Upper lobe of left lung (tissue), 6 donors: ENCODE results near the gene SLC7A10. TPM values are rescaled to one million over a fixed set of nuclear protein-coding genes. Genes with fewer than 3 reads are reported as not detected.

Source experiments
- ATAC-seq, 2 donors: fragments of 200-7000 bp; cut with Tn5 transposase; one replicate each; pipeline ENCODE4 v1.9.1; 2022; ENCODE audit warnings: mild to moderate bottlenecking in 2 of 2, moderate library complexity in 2 of 2; ENCODE audit not compliant: low FRiP score in 2 of 2
- DNase-seq, 2 donors: peaks; one replicate each; pipeline ENCODE4 v3.0.0-alpha.2; 2019 to 2020
- H3K27ac ChIP-seq, 4 donors: fragments of 200-600 bp; sonication (generic); one replicate each; pipeline ENCODE4 v1.5.1; 2016 to 2019
- H3K27me3 ChIP-seq, 4 donors: fragments of 200-600 bp; sonication (generic); one replicate each; pipeline ENCODE4 v1.5.1; 2017 to 2019
- H3K36me3 ChIP-seq, 4 donors: fragments of 200-600 bp; sonication (generic); one replicate each; pipeline ENCODE4 v1.5.1; 2016 to 2019
- H3K4me1 ChIP-seq, 4 donors: fragments of 200-600 bp; sonication (generic); one replicate each; pipeline ENCODE4 v1.5.1; 2018 to 2019
- H3K4me3 ChIP-seq, 4 donors: fragments of 200-600 bp; sonication (generic); one replicate each; pipeline ENCODE4 v1.5.1; 2017 to 2019; ENCODE audit warnings: mild to moderate bottlenecking in 2 of 4, moderate library complexity in 1 of 4
- H3K9me3 ChIP-seq, 4 donors: fragments of 200-600 bp; sonication (generic); one replicate each; pipeline ENCODE4 v1.5.1; 2018 to 2019
- EP300 ChIP-seq, 4 donors: sonication (generic); formaldehyde crosslinking; IDR thresholded peaks; one replicate each; pipeline ENCODE4 v1.5.1; 2017; ENCODE audit warnings: antibody characterized with exemption in 4 of 4, control low read depth in 2 of 4
- POLR2A ChIP-seq, 4 donors: fragments of 450-650 bp; IDR thresholded peaks; one replicate each; pipeline ENCODE4 v1.5.1; 2016 to 2017; ENCODE audit warnings: antibody characterized with exemption in 4 of 4, mild to moderate bottlenecking in 2 of 4
- POLR2AphosphoS5 ChIP-seq, 2 donors: sonication (generic); formaldehyde crosslinking; IDR thresholded peaks; one replicate each; pipeline ENCODE4 v1.5.1; 2017; ENCODE audit warnings: antibody characterized with exemption in 2 of 2
- WGBS, 2 donors: methylation state at CpG; one replicate each; pipeline ENCODE4 v1.1.5; 2017 to 2018; 5-methylcytosine and 5-hydroxymethylcytosine counted together
- total RNA-seq, 6 donors: library from RNA; depleted of rRNA in 4 of 6; stranded (reverse); fragments of >200 nt in 4 of 6; gene quantifications; one replicate each; pipeline versions ENCODE4 v1.1.0 to v1.2.1, GENCODE V29; 2016 to 2021
- TF ChIP-seq, protein P1 (sequence below), 6 experiments: fragments of 450-650 bp in 4 of 6; fragments of 200-600 bp in 2 of 6; sonication (generic) in 2 of 6; IDR thresholded peaks; one replicate each; pipeline ENCODE4 v1.5.1; 2016 to 2019; ENCODE audit warnings: antibody characterized with exemption in 6 of 6
- donor health status: DM: no; HTN: no; CAD: no; lungs with moderate emphysema.
- donor health status: DM: no; HTN: yes; CAD: no; lungs with severe emphysema.

Gene SLC7A10
- total RNA-seq, 6 donors from 2014 or later = 0.29 to 2.1 (median 0.47) TPM; not detected in 2

DNA sequence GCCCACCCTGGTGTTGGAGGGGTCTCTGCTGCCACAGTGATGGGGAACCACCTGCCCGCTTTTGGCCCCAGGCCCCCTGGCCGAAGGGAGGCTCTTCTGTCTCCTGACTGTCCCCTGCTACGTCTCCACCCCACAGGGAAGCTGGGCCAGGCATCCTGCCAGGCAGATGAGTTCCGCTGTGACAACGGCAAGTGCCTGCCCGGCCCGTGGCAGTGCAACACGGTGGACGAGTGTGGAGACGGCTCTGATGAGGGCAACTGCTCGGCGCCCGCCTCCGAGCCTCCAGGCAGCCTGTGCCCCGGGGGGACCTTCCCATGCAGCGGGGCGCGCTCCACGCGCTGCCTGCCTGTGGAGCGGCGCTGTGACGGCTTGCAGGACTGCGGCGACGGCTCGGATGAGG lies 20.5 kb downstream of the SLC7A10 start:
- no peaks in the 10 kb centered on the region for H3K9me3 ChIP-seq
- ATAC-seq = no peak
- H3K36me3 ChIP-seq = peaks cover 0 to 20% (median 9%) of the 10 kb centered on the region in 4 donors
- WGBS, 2 donors = 93 to 95% methylated on average over 3 to 8 of the region's 27 CpGs
- TF ChIP-seq POLR2AphosphoS5 (IDR thresholded peaks at IDR 0.05) (no peak), EP300 (IDR thresholded peaks at IDR 0.05) (no peak), POLR2A (IDR thresholded peaks at IDR 0.05) (no peak)
- TF ChIP-seq, protein P1, sequence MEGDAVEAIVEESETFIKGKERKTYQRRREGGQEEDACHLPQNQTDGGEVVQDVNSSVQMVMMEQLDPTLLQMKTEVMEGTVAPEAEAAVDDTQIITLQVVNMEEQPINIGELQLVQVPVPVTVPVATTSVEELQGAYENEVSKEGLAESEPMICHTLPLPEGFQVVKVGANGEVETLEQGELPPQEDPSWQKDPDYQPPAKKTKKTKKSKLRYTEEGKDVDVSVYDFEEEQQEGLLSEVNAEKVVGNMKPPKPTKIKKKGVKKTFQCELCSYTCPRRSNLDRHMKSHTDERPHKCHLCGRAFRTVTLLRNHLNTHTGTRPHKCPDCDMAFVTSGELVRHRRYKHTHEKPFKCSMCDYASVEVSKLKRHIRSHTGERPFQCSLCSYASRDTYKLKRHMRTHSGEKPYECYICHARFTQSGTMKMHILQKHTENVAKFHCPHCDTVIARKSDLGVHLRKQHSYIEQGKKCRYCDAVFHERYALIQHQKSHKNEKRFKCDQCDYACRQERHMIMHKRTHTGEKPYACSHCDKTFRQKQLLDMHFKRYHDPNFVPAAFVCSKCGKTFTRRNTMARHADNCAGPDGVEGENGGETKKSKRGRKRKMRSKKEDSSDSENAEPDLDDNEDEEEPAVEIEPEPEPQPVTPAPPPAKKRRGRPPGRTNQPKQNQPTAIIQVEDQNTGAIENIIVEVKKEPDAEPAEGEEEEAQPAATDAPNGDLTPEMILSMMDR (IDR thresholded peaks at IDR 0.05) = no peak
- H3K4me1 ChIP-seq = no peaks in the 10 kb centered on the region
- H3K27ac ChIP-seq = no peak overlapping the region
- no peaks in the 10 kb centered on the region for H3K27me3 ChIP-seq
- H3K4me3 ChIP-seq = no peak overlapping the region
- DNase-seq = no peak

DNA sequence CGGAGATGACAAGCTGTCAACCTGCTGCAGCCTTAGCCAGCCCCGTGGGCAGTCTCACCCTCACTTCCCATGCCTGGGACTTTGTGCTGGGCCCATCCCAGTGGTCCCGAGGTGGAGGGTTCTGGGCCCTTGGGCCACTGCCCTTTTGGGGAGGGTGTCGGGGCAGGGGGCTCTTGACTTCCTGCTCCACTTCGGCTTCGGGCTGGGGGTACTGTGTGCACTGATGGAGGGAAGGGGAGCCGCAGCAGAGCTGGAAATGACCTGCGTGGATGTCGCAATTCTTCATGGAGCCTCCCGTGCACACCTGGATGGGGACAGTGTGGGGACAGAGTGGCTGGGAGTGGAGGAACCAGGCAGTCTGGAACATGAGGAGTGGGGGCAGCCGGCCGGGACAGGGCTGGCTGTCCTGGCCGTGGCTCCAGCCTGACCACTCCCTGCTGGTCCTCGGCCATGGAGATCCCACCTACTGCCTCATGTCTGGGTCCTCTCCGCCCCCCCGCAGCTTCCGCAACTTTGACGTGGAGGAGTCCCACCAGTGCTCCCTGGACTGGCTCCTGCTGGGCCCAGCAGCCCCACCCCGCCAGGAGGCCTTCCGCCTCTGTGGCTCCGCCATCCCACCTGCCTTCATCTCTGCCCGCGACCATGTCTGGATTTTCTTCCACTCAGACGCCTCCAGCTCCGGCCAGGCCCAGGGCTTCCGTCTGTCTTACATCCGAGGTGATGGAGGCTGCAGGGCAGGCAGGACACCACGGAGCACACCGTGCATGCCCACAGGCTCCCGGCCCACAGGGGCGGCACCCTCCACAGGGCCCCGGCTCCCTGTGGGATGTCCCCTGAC lies 21.3 kb downstream of the SLC7A10 start:
- whole genome bisulfite sequencing, 2 donors = 81 to 92% methylated on average over 22 to 32 of the region's 32 CpGs
- no peak for ATAC-seq
- H3K9me3 ChIP-seq = no peaks in the 10 kb centered on the region
- TF ChIP-seq, protein P1 (IDR thresholded peaks at IDR 0.05) = no peak
- TF ChIP-seq POLR2A (IDR thresholded peaks at IDR 0.05) (no peak), POLR2AphosphoS5 (IDR thresholded peaks at IDR 0.05) (no peak), EP300 (IDR thresholded peaks at IDR 0.05) (no peak)
- H3K4me3 ChIP-seq = no peak overlapping the region
- H3K27me3 ChIP-seq = no peaks in the 10 kb centered on the region
- H3K27ac ChIP-seq = no peak overlapping the region
- no peaks in the 10 kb centered on the region for H3K4me1 ChIP-seq
- H3K36me3 ChIP-seq = peaks cover 0 to 20% (median 9%) of the 10 kb centered on the region in 4 donors
- DNase-seq = peak in 1 of 2 donors; percentile 61

DNA sequence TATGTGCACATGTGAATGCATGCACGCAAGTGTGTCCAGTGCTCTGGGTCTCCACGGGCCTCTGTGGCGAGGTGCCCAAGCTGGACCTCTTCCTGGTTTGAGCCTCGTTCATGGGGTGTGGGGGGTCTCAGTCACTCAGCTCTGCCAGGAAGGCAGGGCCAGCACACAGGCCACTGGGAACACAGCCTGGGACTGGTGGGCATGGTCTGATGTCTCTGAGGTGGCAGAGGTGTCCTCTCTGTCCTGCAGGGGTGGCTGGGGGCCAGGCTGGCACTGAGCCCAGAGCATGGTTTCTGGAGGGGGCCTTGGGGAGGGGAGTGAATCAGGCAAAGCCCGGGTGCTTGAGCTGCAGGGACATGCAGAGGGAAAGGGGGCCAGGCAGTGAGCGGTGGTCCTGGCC lies 22.1 kb downstream of the SLC7A10 start:
- ATAC-seq = no peak
- Histone ChIP-seq H3K36me3 (peaks cover 0 to 20% (median 9%) of the 10 kb centered on the region in 4 donors), H3K9me3 (no peaks in the 10 kb centered on the region), H3K27ac (no peak overlapping the region), H3K4me1 (no peaks in the 10 kb centered on the region), H3K4me3 (no peak overlapping the region), H3K27me3 (no peaks in the 10 kb centered on the region)
- TF ChIP-seq EP300 (IDR thresholded peaks at IDR 0.05) (no peak), POLR2A (IDR thresholded peaks at IDR 0.05) (no peak), POLR2AphosphoS5 (IDR thresholded peaks at IDR 0.05) (no peak)
- TF ChIP-seq, protein P1 (IDR thresholded peaks at IDR 0.05) = no peak
- DNase-seq = peak in 1 of 2 donors; percentile 34
- WGBS, 2 donors = 81 to 93% methylated on average over 4 to 5 of the region's 6 CpGs

DNA sequence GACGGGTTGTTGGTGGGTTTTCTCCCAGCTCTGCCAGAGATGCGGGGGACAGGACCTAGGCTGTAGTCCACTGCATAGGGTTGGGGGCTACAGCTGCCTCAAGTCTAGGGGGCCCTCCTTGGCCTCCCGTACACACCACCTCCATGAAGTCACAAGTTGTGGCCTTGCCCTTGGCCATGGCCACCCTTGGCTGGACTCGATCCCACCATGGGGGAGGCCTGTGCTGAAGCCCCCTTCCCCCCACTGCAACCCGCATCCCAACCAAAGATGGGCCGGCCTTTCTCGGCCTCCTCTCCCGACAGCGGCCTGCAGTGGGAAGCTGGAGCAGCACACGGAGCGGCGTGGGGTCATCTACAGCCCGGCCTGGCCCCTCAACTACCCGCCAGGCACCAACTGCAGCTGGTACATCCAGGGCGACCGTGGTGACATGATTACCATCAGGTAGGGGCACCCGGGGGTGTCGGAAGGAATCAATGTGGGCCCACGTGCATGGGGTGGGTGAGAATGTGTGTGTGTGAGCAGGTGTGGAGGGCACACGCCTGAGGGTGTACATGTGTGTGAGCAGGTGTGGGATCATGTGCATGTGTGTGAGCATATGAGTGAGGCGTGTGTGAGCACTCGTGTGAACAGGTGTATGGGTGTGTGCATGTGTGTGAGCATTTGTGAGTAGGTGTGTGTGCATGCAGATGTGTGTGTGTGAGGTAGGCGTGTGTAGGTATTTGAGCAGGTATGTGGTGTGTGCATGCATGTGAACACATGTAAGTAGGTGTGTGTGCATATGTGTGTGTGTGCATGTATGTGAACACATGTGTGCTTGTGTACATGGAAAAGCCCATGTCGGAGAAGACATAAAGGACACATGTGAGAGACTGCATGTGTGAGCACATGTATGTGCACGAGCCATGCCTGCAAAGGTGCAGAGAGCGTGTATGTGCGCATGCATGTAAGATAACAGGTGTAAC lies 22.8 kb downstream of the SLC7A10 start:
- DNase-seq = peak in 1 of 2 donors; percentile 40
- Histone ChIP-seq H3K9me3 (no peaks in the 10 kb centered on the region), H3K4me3 (no peak overlapping the region), H3K36me3 (peaks cover 0 to 20% (median 9%) of the 10 kb centered on the region in 4 donors), H3K27me3 (no peaks in the 10 kb centered on the region), H3K4me1 (no peaks in the 10 kb centered on the region), H3K27ac (no peak overlapping the region)
- WGBS, 2 donors = 90 to 96% methylated on average over 18 to 25 of the region's 27 CpGs
- TF ChIP-seq POLR2AphosphoS5 (IDR thresholded peaks at IDR 0.05) (no peak), EP300 (IDR thresholded peaks at IDR 0.05) (no peak), POLR2A (IDR thresholded peaks at IDR 0.05) (no peak)
- ATAC-seq = no peak
